Neural cell (in vitro differentiated cells): ENCODE measurements around the gene SPPL3. TPM values are rescaled to one million over a fixed set of nuclear protein-coding genes. Genes with fewer than 3 reads are reported as not detected.

Experiments used
- H2AFZ ChIP-seq: fragments of 200-600, 300-800 bp; sonication (generic), shearing (Covaris generic); 2 replicates; pipeline ENCODE4 v1.6.0; 2014; ENCODE audit warnings: low read depth, mild to moderate bottlenecking, antibody characterized with exemption, low read length, moderate library complexity
- H3F3A ChIP-seq: fragments of 200-600 bp; shearing (Covaris generic); 2 replicates; pipeline ENCODE4 v1.6.1; 2016; ENCODE audit warnings: mild to moderate bottlenecking, moderate library complexity, mixed read lengths, antibody characterized with exemption, low read length; ENCODE audit not compliant: insufficient read depth, poor library complexity, severe bottlenecking
- H3K27ac ChIP-seq: fragments of 200-600, 300-800 bp; sonication (generic), shearing (Covaris generic); 2 replicates; pipeline ENCODE4 v1.5.1; 2014; ENCODE audit warnings: mild to moderate bottlenecking, low read length, moderate library complexity
- H3K27me3 ChIP-seq: fragments of 300-800, 200-600 bp; sonication (generic), shearing (Covaris generic); 2 replicates; pipeline ENCODE4 v1.6.0; 2014; ENCODE audit warnings: mild to moderate bottlenecking, low read depth, low read length, moderate library complexity; ENCODE audit not compliant: insufficient read depth
- H3K36me3 ChIP-seq: fragments of 300-800, 200-600 bp; sonication (generic), shearing (Covaris generic); 2 replicates; pipeline ENCODE4 v1.5.1; 2014; ENCODE audit warnings: mild to moderate bottlenecking, antibody characterized with exemption, low read length, moderate library complexity; ENCODE audit not compliant: insufficient read depth
- H3K4me2 ChIP-seq: fragments of 300-800, 200-600 bp; sonication (generic), shearing (Covaris generic); 2 replicates; pipeline ENCODE4 v1.6.0; 2014; ENCODE audit warnings: mild to moderate bottlenecking, low read length
- H3K4me3 ChIP-seq: fragments of 300-800, 200-600 bp; sonication (generic), shearing (Covaris generic); 2 replicates; pipeline ENCODE4 v1.5.1; 2014; ENCODE audit warnings: mild to moderate bottlenecking, low read length, moderate library complexity
- H3K79me2 ChIP-seq: fragments of 200-600 bp; shearing (Covaris generic); replicated peaks from 2 replicates; pipeline ENCODE4 v1.6.0; 2014; ENCODE audit warnings: mild to moderate bottlenecking, low read length, moderate library complexity; ENCODE audit not compliant: insufficient read depth
- H3K9ac ChIP-seq: fragments of 300-800, 200-600 bp; sonication (generic), shearing (Covaris generic); 2 replicates; pipeline ENCODE4 v1.6.1; 2016; ENCODE audit warnings: mild to moderate bottlenecking, low read length, mixed read lengths
- H3K9me2 ChIP-seq: fragments of 200-600 bp; shearing (Covaris generic); 2 replicates; pipeline ENCODE4 v1.6.1; 2016; ENCODE audit warnings: mild to moderate bottlenecking, low read length, mixed read lengths; ENCODE audit not compliant: insufficient read depth
- H3K9me3 ChIP-seq: fragments of 200-600, 300-800 bp; sonication (generic), shearing (Covaris generic); 2 replicates; pipeline ENCODE4 v1.6.1; 2016; ENCODE audit warnings: mild to moderate bottlenecking, mixed run types, low read length, moderate library complexity, mixed read lengths
- H4K20me1 ChIP-seq: fragments of 200-600 bp; shearing (Covaris generic); 2 replicates; pipeline ENCODE4 v1.6.1; 2016; ENCODE audit warnings: mild to moderate bottlenecking, mixed run types; ENCODE audit not compliant: insufficient read depth
- CTCF ChIP-seq: fragments of 450-650 bp; IDR thresholded peaks from 2 replicates; pipeline ENCODE4 v1.5.1; 2014; ENCODE audit warnings: antibody characterized with exemption, mild to moderate bottlenecking, moderate library complexity; ENCODE audit not compliant: poor library complexity, severe bottlenecking
- EP300 ChIP-seq: fragments of 450-650 bp; conservative IDR thresholded peaks from 2 replicates; pipeline ENCODE4 v1.6.1; 2014; ENCODE audit warnings: antibody characterized with exemption, mild to moderate bottlenecking, moderate library complexity; ENCODE audit not compliant: poor library complexity, severe bottlenecking
- EZH2 ChIP-seq: fragments of 200-600, 300-800 bp; shearing (Covaris generic), sonication (generic); IDR thresholded peaks from 2 replicates; pipeline ENCODE4 v1.6.1; 2014; ENCODE audit warnings: antibody characterized with exemption, low read length, borderline replicate concordance, mild to moderate bottlenecking; ENCODE audit not compliant: insufficient read depth, poor library complexity, severe bottlenecking
- MXI1 ChIP-seq: fragments of 450-650 bp; conservative IDR thresholded peaks from 2 replicates; pipeline ENCODE4 v1.6.1; 2014; ENCODE audit warnings: antibody characterized with exemption, mild to moderate bottlenecking; ENCODE audit not compliant: poor library complexity, severe bottlenecking
- POLR2AphosphoS5 ChIP-seq: IDR thresholded peaks from 2 replicates; pipeline ENCODE4 v1.6.1; 2012
- RAD21 ChIP-seq: fragments of 450-650 bp; conservative IDR thresholded peaks from 2 replicates; pipeline ENCODE4 v1.6.1; 2014; ENCODE audit warnings: antibody characterized with exemption, mild to moderate bottlenecking, moderate library complexity
- REST ChIP-seq: IDR thresholded peaks from 2 replicates; pipeline ENCODE4 v1.6.1; 2012; ENCODE audit warnings: borderline replicate concordance
- SMC3 ChIP-seq: fragments of 450-650 bp; conservative IDR thresholded peaks from 2 replicates; pipeline ENCODE4 v1.6.1; 2014; ENCODE audit warnings: antibody characterized with exemption, mild to moderate bottlenecking, moderate library complexity; ENCODE audit not compliant: poor library complexity
- TAF1 ChIP-seq: IDR thresholded peaks from 2 replicates; pipeline ENCODE4 v1.6.1; 2012; ENCODE audit warnings: low read depth
- polyA plus RNA-seq: library from polyadenylated mRNA; depleted of rRNA; stranded (reverse); fragments of >200 nt; gene quantifications from 2 replicates; pipeline ENCODE4 v1.2.3, GENCODE V29; 2014

Gene SPPL3
- polyA plus RNA-seq, 1 donor from 2014 or later, result 21.3 TPM

- H3K27ac ChIP-seq, result no peak overlapping the region
- no peaks in the 10 kb centered on the region for H3K9me3 ChIP-seq
- H3K79me2 ChIP-seq, result peaks cover 21% of the 10 kb centered on the region
- no peak overlapping the region for H3K4me2 ChIP-seq
- H3K27me3 ChIP-seq, result no peaks in the 10 kb centered on the region
- TF ChIP-seq SMC3, result no peak
- TF ChIP-seq RAD21, result no peak
- no peak for TF ChIP-seq EP300
- TF ChIP-seq TAF1, result no peak
- TF ChIP-seq CTCF, result no peak
- no peak for TF ChIP-seq MXI1
- TF ChIP-seq EZH2, result no peak
- TF ChIP-seq POLR2AphosphoS5, result no peak
- TF ChIP-seq REST, result no peak
- no peak overlapping the region for H2AFZ ChIP-seq
- no peaks in the 10 kb centered on the region for H3K36me3 ChIP-seq
- no peaks in the 10 kb centered on the region for H3F3A ChIP-seq
- H3K9me2 ChIP-seq, result no peaks in the 10 kb centered on the region
- H3K9ac ChIP-seq, result no peak overlapping the region
- no peaks in the 10 kb centered on the region for H4K20me1 ChIP-seq
- H3K4me3 ChIP-seq, result no peak overlapping the region
Observed at GRCh38 chr12:120833849-120834248, 70.3 kb downstream of the SPPL3 start.

- Histone ChIP-seq H3K4me3 (no peak overlapping the region), H3K79me2 (peaks cover 21% of the 10 kb centered on the region), H4K20me1 (no peaks in the 10 kb centered on the region), H3K4me2 (no peak overlapping the region), H3K36me3 (no peaks in the 10 kb centered on the region), H3K27ac (no peak overlapping the region), H3K9me3 (no peaks in the 10 kb centered on the region), H3K9me2 (no peaks in the 10 kb centered on the region), H3K27me3 (no peaks in the 10 kb centered on the region), H3F3A (no peaks in the 10 kb centered on the region), H2AFZ (no peak overlapping the region), H3K9ac (no peak overlapping the region)
- no peak for TF ChIP-seq EZH2
- no peak for TF ChIP-seq POLR2AphosphoS5
- TF ChIP-seq RAD21, result no peak
- no peak for TF ChIP-seq REST
- no peak for TF ChIP-seq TAF1
- no peak for TF ChIP-seq MXI1
- TF ChIP-seq SMC3, result no peak
- no peak for TF ChIP-seq CTCF
- TF ChIP-seq EP300, result no peak
Observed at GRCh38 chr12:120832737-120833136, 71.4 kb downstream of the SPPL3 start.
